ENCODE results near the gene CROCC. TPM values are rescaled to one million over a fixed set of nuclear protein-coding genes. Genes with fewer than 3 reads are reported as not detected.
"Not testable (repeated sequence)": the region's sequence is repeated elsewhere in the genome, so short reads cannot be mapped to it uniquely, and the experiment has no call there.

Gene CROCC
- total and polyA plus RNA-seq, 2 donors from 2014 or later: 10.6 to 30.5 TPM

- no peak for FAIRE-seq
Measured at GRCh38 chr1:16958475-16958874, 36.7 kb downstream of the CROCC start.

GRCh38 chr1:16960560-16961296, 39.0 kb downstream of the CROCC start:
- intact Hi-C loops (cut with DNase I): no loop called here
- Histone ChIP-seq H3K9me3 (ENCODE audit: control insufficient read depth in 2 of 3, insufficient read depth in 1 of 3, low read length in 3 of 3) (no peaks in the 10 kb centered on the region), H3K36me3 (ENCODE audit: control insufficient read depth in 2 of 3, insufficient read depth in 3 of 3, low read length in 3 of 3) (peaks cover 0 to 4% (median 0%) of the 10 kb centered on the region in 3 donors), H3K27me3 (ENCODE audit: control insufficient read depth, insufficient read depth, low read length) (no peaks in the 10 kb centered on the region), H3K9ac (ENCODE audit: low read length in 3 of 3) (peak overlapping the region in 1 of 3 donors; percentile 27), H3K4me3 (ENCODE audit: low read length in 3 of 3) (peak overlapping the region; percentile 44 to 58 (median 56)), H3K4me1 (ENCODE audit: control insufficient read depth in 2 of 3, insufficient read depth in 2 of 3, low read depth in 1 of 3, low read length in 3 of 3) (no peaks in the 10 kb centered on the region), H3K27ac (ENCODE audit: low read depth in 2 of 2, low read length in 2 of 2) (no peak overlapping the region)
- peak; percentile 63 for TF ChIP-seq CTCF (IDR thresholded peaks at IDR 0.05; ENCODE audit: borderline replicate concordance, extremely low read depth, insufficient read depth)
- FAIRE-seq: no peak
- DNase-seq: peak; percentile 90 to 95 (median 94)

More at GRCh38 chr1:16958475-16958874, 36.7 kb downstream of the CROCC start:
- H3K27me3 ChIP-seq (ENCODE audit: control insufficient read depth, insufficient read depth, low read length): no peaks in the 10 kb centered on the region
- no peak overlapping the region for H3K27ac ChIP-seq (ENCODE audit: low read depth in 2 of 2, low read length in 2 of 2)
- peaks cover 0 to 4% (median 0%) of the 10 kb centered on the region in 3 donors for H3K36me3 ChIP-seq (ENCODE audit: control insufficient read depth in 2 of 3, insufficient read depth in 3 of 3, low read length in 3 of 3)
- intact Hi-C loops (cut with DNase I): no loop called here
- H3K9me3 ChIP-seq (ENCODE audit: control insufficient read depth in 2 of 3, insufficient read depth in 1 of 3, low read length in 3 of 3): no peaks in the 10 kb centered on the region
- H3K9ac ChIP-seq (ENCODE audit: low read length in 3 of 3): no peak overlapping the region
- no peaks in the 10 kb centered on the region for H3K4me1 ChIP-seq (ENCODE audit: control insufficient read depth in 2 of 3, insufficient read depth in 2 of 3, low read depth in 1 of 3, low read length in 3 of 3)
- no peak for TF ChIP-seq CTCF (IDR thresholded peaks at IDR 0.05; ENCODE audit: borderline replicate concordance, extremely low read depth, insufficient read depth)
- peak in 1 of 5 donors; percentile 34 for DNase-seq
- no peak overlapping the region for H3K4me3 ChIP-seq (ENCODE audit: low read length in 3 of 3)

- FAIRE-seq: no peak
- peaks cover 0 to 7% (median 0%) of the 10 kb centered on the region in 3 donors for H3K36me3 ChIP-seq (ENCODE audit: control insufficient read depth in 2 of 3, insufficient read depth in 3 of 3, low read length in 3 of 3)
- H3K9ac ChIP-seq (ENCODE audit: low read length in 3 of 3): no peak overlapping the region
- H3K27ac ChIP-seq (ENCODE audit: low read depth in 2 of 2, low read length in 2 of 2): no peak overlapping the region
- no peak for TF ChIP-seq CTCF (IDR thresholded peaks at IDR 0.05; ENCODE audit: borderline replicate concordance, extremely low read depth, insufficient read depth)
- no peaks in the 10 kb centered on the region for H3K27me3 ChIP-seq (ENCODE audit: control insufficient read depth, insufficient read depth, low read length)
- no peaks in the 10 kb centered on the region for H3K9me3 ChIP-seq (ENCODE audit: control insufficient read depth in 2 of 3, insufficient read depth in 1 of 3, low read length in 3 of 3)
- intact Hi-C loops (cut with DNase I): no loop called here
- peak in 2 of 5 donors; percentile 54 to 58 for DNase-seq
- peak overlapping the region in 1 of 3 donors; percentile 44 for H3K4me3 ChIP-seq (ENCODE audit: low read length in 3 of 3)
- H3K4me1 ChIP-seq (ENCODE audit: control insufficient read depth in 2 of 3, insufficient read depth in 2 of 3, low read depth in 1 of 3, low read length in 3 of 3): no peaks in the 10 kb centered on the region
Measured at GRCh38 chr1:16961297-16962133, 39.8 kb downstream of the CROCC start.

- not testable (repeated sequence) for FAIRE-seq
Measured at GRCh38 chr1:16964169-16964568, 42.4 kb downstream of the CROCC start.

More at GRCh38 chr1:16964169-16964568, 42.4 kb downstream of the CROCC start:
- H3K4me1 ChIP-seq (ENCODE audit: control insufficient read depth in 2 of 3, insufficient read depth in 2 of 3, low read depth in 1 of 3, low read length in 3 of 3); H3K9me3 ChIP-seq (ENCODE audit: control insufficient read depth in 2 of 3, insufficient read depth in 1 of 3, low read length in 3 of 3); intact Hi-C loops (cut with DNase I); H3K9ac ChIP-seq (ENCODE audit: low read length in 3 of 3); H3K27me3 ChIP-seq (ENCODE audit: control insufficient read depth, insufficient read depth, low read length); H3K36me3 ChIP-seq (ENCODE audit: control insufficient read depth in 2 of 3, insufficient read depth in 3 of 3, low read length in 3 of 3); DNase-seq; H3K4me3 ChIP-seq (ENCODE audit: low read length in 3 of 3); H3K27ac ChIP-seq (ENCODE audit: low read depth in 2 of 2, low read length in 2 of 2): not testable (repeated sequence)

Data from kidney (tissue), 14 donors.